Astrocyte of the cerebellum (primary cell): Measurements from ENCODE around the gene CLDN7.

Experiments
- DNase-seq: peaks from one replicate; pipeline ENCODE4 v3.0.0-alpha.2; 2011; ENCODE audit warnings: low read depth
- H3K4me3 ChIP-seq: 2 replicates; pipeline ENCODE4 v1.5.1; 2011; ENCODE audit warnings: mild to moderate bottlenecking, low read depth, low read length, moderate library complexity
- CTCF ChIP-seq: IDR thresholded peaks from 2 replicates; pipeline ENCODE4 v1.5.1; 2012; ENCODE audit warnings: low read length, low read depth, moderate library complexity, mild to moderate bottlenecking; ENCODE audit errors: missing control alignments
- in situ Hi-C: cut with HindIII; loops from 2 replicates; pipeline ENCODE4 v1.10.0; 2017; ENCODE audit warnings: low sequenced_read_pairs

Gene CLDN7

GRCh38 chr17:7241090-7241733 is 21.1 kb downstream of the CLDN7 start:
- no peak for TF ChIP-seq CTCF
- H3K4me3 ChIP-seq, result peak overlapping the region; percentile 98
- no peak for DNase-seq
- in situ Hi-C loops, result no loop called here

GRCh38 chr17:7240375-7240774 is 21.9 kb downstream of the CLDN7 start:
- peak overlapping the region; percentile 98 for H3K4me3 ChIP-seq
- TF ChIP-seq CTCF, result no peak
- no peak for DNase-seq
- in situ Hi-C loops, result no loop called here

GRCh38 chr17:7239091-7240027 is 22.9 kb downstream of the CLDN7 start, which contains the start of gene PHF23:
TSS of gene PHF23 (minus strand) at chr17:7239457. CDS start at chr17:7239279, 178 bp downstream.
- peak; percentile 98 for DNase-seq
- no peak for TF ChIP-seq CTCF
- in situ Hi-C loops, result no loop called here
- H3K4me3 ChIP-seq, result peak within 1 kb of the TSS; percentile 99

GRCh38 chr17:7238420-7239090 is 23.7 kb downstream of the CLDN7 start:
- DNase-seq, result no peak
- H3K4me3 ChIP-seq, result peak overlapping the region; percentile 99
- TF ChIP-seq CTCF, result no peak
- in situ Hi-C loops, result no loop called here

GRCh38 chr17:7237761-7238419 is 24.4 kb downstream of the CLDN7 start:
- in situ Hi-C loops, result no loop called here
- no peak for TF ChIP-seq CTCF
- DNase-seq, result no peak
- H3K4me3 ChIP-seq, result peak overlapping the region; percentile 99

- DNase-seq, result no peak
- no peak for TF ChIP-seq CTCF
- in situ Hi-C loops, result no loop called here
- peak overlapping the region; percentile 99 for H3K4me3 ChIP-seq
Measured at GRCh38 chr17:7237266-7237760, 25.0 kb downstream of the CLDN7 start.
